Prostate gland (tissue), 2 donors: Measurements from ENCODE around the gene CXCR5. TPM values are rescaled to one million over a fixed set of nuclear protein-coding genes. Genes with fewer than 3 reads are reported as not detected.

Experiments
- DNase-seq: peaks from one replicate; pipeline ENCODE4 v3.0.0-alpha.2; 2019; ENCODE audit warnings: low spot score
- H3K27ac ChIP-seq, 2 donors: fragments of 200-600 bp; sonication (generic); 2 replicates each; pipeline ENCODE4 v1.5.1; 2017 to 2019
- H3K27me3 ChIP-seq: fragments of 200-600 bp; sonication (generic); replicated peaks from 2 replicates; pipeline ENCODE4 v1.5.1; 2019; ENCODE audit not compliant: insufficient read depth
- H3K36me3 ChIP-seq, 2 donors: fragments of 200-600 bp; sonication (generic); 1 replicate in 1 of 2; 2 replicates in 1 of 2; pipeline versions ENCODE4 v1.5.1 to v1.8.1; 2017 to 2019
- H3K4me1 ChIP-seq: fragments of 200-600 bp; sonication (generic); replicated peaks from 2 replicates; pipeline ENCODE4 v1.5.1; 2019
- H3K4me3 ChIP-seq, 2 donors: fragments of 200-600 bp; sonication (generic); 2 replicates each; pipeline ENCODE4 v1.5.1; 2017 to 2019
- H3K9me3 ChIP-seq: fragments of 200-600 bp; sonication (generic); 2 replicates; pipeline ENCODE4 v1.5.1; 2017
- CTCF ChIP-seq, 4 experiments: fragments of 200-600 bp in 2 of 4; fragments of 450-650 bp in 2 of 4; sonication (generic) in 2 of 4; IDR thresholded peaks; 1 replicate in 3 of 4; 2 replicates in 1 of 4; pipeline ENCODE4 v1.5.1; 2016 to 2019; ENCODE audit warnings: antibody characterized with exemption in 4 of 4, mild to moderate bottlenecking in 2 of 4, moderate library complexity in 2 of 4
- POLR2A ChIP-seq: fragments of 450-650 bp; IDR thresholded peaks from one replicate; pipeline ENCODE4 v1.6.1; 2016; ENCODE audit warnings: antibody characterized with exemption, mild to moderate bottlenecking
- POLR2AphosphoS5 ChIP-seq: sonication (generic); formaldehyde crosslinking; IDR thresholded peaks from one replicate; pipeline ENCODE4 v1.6.1; 2017; ENCODE audit warnings: antibody characterized with exemption
- WGBS: methylation state at CpG from one replicate; pipeline ENCODE4 v1.1.5; 2018; 5-methylcytosine and 5-hydroxymethylcytosine counted together
- intact Hi-C: fragments of 100-400 bp; cut with DNase I; formaldehyde crosslinking; loops from one replicate; pipeline ENCODE4 v1.14.2; 2022
- total RNA-seq, 2 donors: library from RNA; depleted of rRNA; stranded (reverse); fragments of >200 nt; gene quantifications; one replicate each; pipeline ENCODE4 v1.1.0, GENCODE V29; 2016

Gene CXCR5
- total RNA-seq, 2 donors from 2014 or later, result 0.17 TPM; not detected in 1

GRCh38 chr11:118929501-118930093 lies 45.9 kb downstream of the CXCR5 start:
- Histone ChIP-seq H3K27me3 (no peaks in the 10 kb centered on the region), H3K4me1 (peaks cover 7% of the 10 kb centered on the region), H3K27ac (peak overlapping the region; percentile 100), H3K9me3 (no peaks in the 10 kb centered on the region), H3K36me3 (no peaks in the 10 kb centered on the region), H3K4me3 (peak overlapping the region; percentile 67 to 77)
- intact Hi-C loops, result loop anchor here (1.0 to 2.0 kb wide), 2 partner anchors 22 to 139 kb away; partner anchors contain the start of gene DDX6
- 0% methylated on average over 23 of the region's 26 CpGs for WGBS
- DNase-seq, result peak; percentile 91
- TF ChIP-seq POLR2AphosphoS5, result peak; percentile 27
- no peak for TF ChIP-seq CTCF (IDR thresholded peaks at IDR 0.05)
- peak; percentile 23 for TF ChIP-seq POLR2A

- under 1% methylated on average over 20 of the region's 20 CpGs for WGBS
- H3K4me3 ChIP-seq, result peak overlapping the region; percentile 67 to 77
- DNase-seq, result peak; percentile 95
- intact Hi-C loops, result loop anchor here (1.0 to 2.0 kb wide), 2 partner anchors 23 to 139 kb away; partner anchors contain the start of gene DDX6
- no peaks in the 10 kb centered on the region for H3K27me3 ChIP-seq
- peaks cover 7% of the 10 kb centered on the region for H3K4me1 ChIP-seq
- no peaks in the 10 kb centered on the region for H3K36me3 ChIP-seq
- no peaks in the 10 kb centered on the region for H3K9me3 ChIP-seq
- peak overlapping the region; percentile 100 for H3K27ac ChIP-seq
- TF ChIP-seq POLR2AphosphoS5 (peak; percentile 94), CTCF (IDR thresholded peaks at IDR 0.05) (peak; percentile 96 to 100 (median 99)), POLR2A (peak; percentile 50)
Measured at GRCh38 chr11:118930094-118930712, 46.5 kb downstream of the CXCR5 start.

- DNase-seq, result no peak
- Histone ChIP-seq H3K9me3 (no peaks in the 10 kb centered on the region), H3K36me3 (no peaks in the 10 kb centered on the region), H3K27me3 (no peaks in the 10 kb centered on the region), H3K27ac (no peak overlapping the region), H3K4me1 (peaks cover 7% of the 10 kb centered on the region), H3K4me3 (no peak overlapping the region)
- TF ChIP-seq POLR2A (no peak), CTCF (IDR thresholded peaks at IDR 0.05) (no peak), POLR2AphosphoS5 (no peak)
- intact Hi-C loops, result loop anchor here (2.0 kb wide), 1 partner anchor 141 kb away; the partner anchor contains the start of gene DDX6
Measured at GRCh38 chr11:118931571-118931970, 47.9 kb downstream of the CXCR5 start.

GRCh38 chr11:118933486-118933885 lies 49.8 kb downstream of the CXCR5 start:
- intact Hi-C loops, result no loop called here
- Histone ChIP-seq H3K9me3 (no peaks in the 10 kb centered on the region), H3K27ac (peak overlapping the region; percentile 58 to 81), H3K4me1 (peaks cover 3% of the 10 kb centered on the region), H3K36me3 (no peaks in the 10 kb centered on the region), H3K4me3 (no peak overlapping the region), H3K27me3 (no peaks in the 10 kb centered on the region)
- peak in 1 of 4 experiments; percentile 9 for TF ChIP-seq CTCF (IDR thresholded peaks at IDR 0.05)
- peak; percentile 63 for TF ChIP-seq POLR2AphosphoS5
- no peak for TF ChIP-seq POLR2A
- WGBS, result 13% methylated on average over 4 of the region's 4 CpGs
- DNase-seq, result peak; percentile 46
